Osteoblast (primary cell): ENCODE data around the gene ZNF536. TPM values are rescaled to one million over a fixed set of nuclear protein-coding genes. Genes with fewer than 3 reads are reported as not detected.
"Not testable (repeated sequence)": the region's sequence is repeated elsewhere in the genome, so short reads cannot be mapped to it uniquely, and the experiment has no call there.

Experiments
- DNase-seq: peaks from one replicate; pipeline ENCODE4 v3.0.0; 2011; ENCODE audit warnings: low spot score, mixed read lengths; ENCODE audit not compliant: insufficient read length; ENCODE audit errors: missing footprints
- H2AFZ ChIP-seq: 2 replicates; pipeline ENCODE4 v1.6.0; 2011; ENCODE audit warnings: mild to moderate bottlenecking, low read length
- H3K27ac ChIP-seq: 2 replicates; pipeline ENCODE4 v1.5.1; 2011; ENCODE audit warnings: mild to moderate bottlenecking, low read depth, low read length, moderate library complexity
- H3K27me3 ChIP-seq: 2 replicates; pipeline ENCODE4 v1.6.0; 2012; ENCODE audit warnings: mild to moderate bottlenecking, control low read depth, inconsistent platforms, low read length, moderate library complexity; ENCODE audit not compliant: insufficient read depth
- H3K36me3 ChIP-seq: 2 replicates; pipeline ENCODE4 v1.5.1; 2011; ENCODE audit warnings: mild to moderate bottlenecking, low read length, control low read depth, moderate library complexity; ENCODE audit not compliant: insufficient read depth
- H3K4me1 ChIP-seq: 2 replicates; pipeline ENCODE4 v1.5.1; 2011; ENCODE audit warnings: mild to moderate bottlenecking, low read length, control low read depth, moderate library complexity; ENCODE audit not compliant: insufficient read depth
- H3K4me2 ChIP-seq: 2 replicates; pipeline ENCODE4 v1.6.0; 2011; ENCODE audit warnings: mild to moderate bottlenecking, low read length; ENCODE audit not compliant: insufficient read depth
- H3K4me3 ChIP-seq: fragments of 200-600 bp; sonication (generic); 3 replicates; pipeline ENCODE4 v1.5.1; 2012; ENCODE audit warnings: mild to moderate bottlenecking, low read length, inconsistent platforms; ENCODE audit not compliant: insufficient read depth
- H3K79me2 ChIP-seq: 2 replicates; pipeline ENCODE4 v1.6.0; 2012; ENCODE audit warnings: mild to moderate bottlenecking, low read length, control low read depth, inconsistent platforms; ENCODE audit not compliant: insufficient read depth
- H3K9me3 ChIP-seq: 2 replicates; pipeline ENCODE4 v1.5.1; 2011; ENCODE audit warnings: low read depth, low read length, control low read depth
- H4K20me1 ChIP-seq: 2 replicates; pipeline ENCODE4 v1.6.0; 2012; ENCODE audit warnings: mild to moderate bottlenecking, low read length, control low read depth; ENCODE audit not compliant: insufficient read depth
- CTCF ChIP-seq: IDR thresholded peaks from 2 replicates; pipeline ENCODE4 v1.5.1; 2011; ENCODE audit warnings: mild to moderate bottlenecking, low read depth, low read length, moderate library complexity; ENCODE audit errors: extremely low read depth
- total RNA-seq: library from RNA; depleted of rRNA; stranded (reverse); fragments of >200 nt; gene quantifications from 2 replicates; pipeline ENCODE4 v1.2.3, GENCODE V29; 2012

The ZNF536 gene
- total RNA-seq, 1 donor, result not detected

- no peak overlapping the region for H3K4me2 ChIP-seq
Measured at GRCh38 chr19:30341611-30342201, 30.5 kb upstream of the ZNF536 start.

GRCh38 chr19:30342901-30343300 lies 29.3 kb upstream of the ZNF536 start:
- no peaks in the 10 kb centered on the region for H3K79me2 ChIP-seq
- H3K9me3 ChIP-seq, result no peaks in the 10 kb centered on the region
- no peak overlapping the region for H3K27ac ChIP-seq
- H3K36me3 ChIP-seq, result no peaks in the 10 kb centered on the region
- no peaks in the 10 kb centered on the region for H3K27me3 ChIP-seq
- no peaks in the 10 kb centered on the region for H3K4me1 ChIP-seq
- no peak overlapping the region for H2AFZ ChIP-seq
- no peak overlapping the region for H3K4me3 ChIP-seq
- no peak for DNase-seq
- H4K20me1 ChIP-seq, result no peaks in the 10 kb centered on the region
- TF ChIP-seq CTCF, result no peak
- H3K4me2 ChIP-seq, result no peak overlapping the region

More at GRCh38 chr19:30341611-30342201, 30.5 kb upstream of the ZNF536 start:
- H3K4me1 ChIP-seq, result no peaks in the 10 kb centered on the region
- no peaks in the 10 kb centered on the region for H3K36me3 ChIP-seq
- H4K20me1 ChIP-seq, result no peaks in the 10 kb centered on the region
- no peak overlapping the region for H2AFZ ChIP-seq
- H3K79me2 ChIP-seq, result no peaks in the 10 kb centered on the region
- TF ChIP-seq CTCF, result no peak
- H3K27ac ChIP-seq, result no peak overlapping the region
- no peaks in the 10 kb centered on the region for H3K9me3 ChIP-seq
- no peak overlapping the region for H3K4me3 ChIP-seq
- H3K27me3 ChIP-seq, result no peaks in the 10 kb centered on the region
- no peak for DNase-seq

- no peak for TF ChIP-seq CTCF
Measured at GRCh38 chr19:30344446-30345425, 27.4 kb upstream of the ZNF536 start.

GRCh38 chr19:30345686-30346085 lies 26.5 kb upstream of the ZNF536 start:
- Histone ChIP-seq H3K9me3 (no peaks in the 10 kb centered on the region), H3K4me3 (no peak overlapping the region), H4K20me1 (no peaks in the 10 kb centered on the region), H3K36me3 (no peaks in the 10 kb centered on the region), H3K27ac (no peak overlapping the region), H3K4me2 (no peak overlapping the region), H2AFZ (no peak overlapping the region), H3K79me2 (no peaks in the 10 kb centered on the region), H3K4me1 (no peaks in the 10 kb centered on the region), H3K27me3 (no peaks in the 10 kb centered on the region)
- no peak for TF ChIP-seq CTCF
- no peak for DNase-seq

More at GRCh38 chr19:30344446-30345425, 27.4 kb upstream of the ZNF536 start:
- Histone ChIP-seq H3K27me3 (no peaks in the 10 kb centered on the region), H2AFZ (no peak overlapping the region), H3K79me2 (no peaks in the 10 kb centered on the region), H3K36me3 (no peaks in the 10 kb centered on the region), H4K20me1 (no peaks in the 10 kb centered on the region), H3K4me1 (no peaks in the 10 kb centered on the region), H3K4me3 (no peak overlapping the region), H3K9me3 (no peaks in the 10 kb centered on the region), H3K27ac (no peak overlapping the region), H3K4me2 (no peak overlapping the region)
- DNase-seq, result no peak

GRCh38 chr19:30346468-30346867 lies 25.7 kb upstream of the ZNF536 start:
- not testable (repeated sequence) for H3K4me2 ChIP-seq

More at GRCh38 chr19:30346468-30346867, 25.7 kb upstream of the ZNF536 start:
- not testable (repeated sequence) for H3K36me3 ChIP-seq, H4K20me1 ChIP-seq, H3K79me2 ChIP-seq, H3K4me1 ChIP-seq, DNase-seq, H3K27ac ChIP-seq, H2AFZ ChIP-seq, H3K27me3 ChIP-seq, H3K4me3 ChIP-seq, H3K9me3 ChIP-seq
